ENCODE measurements around the gene SPTBN1. TPM values are rescaled to one million over a fixed set of nuclear protein-coding genes. Genes with fewer than 3 reads are reported as not detected.

SPTBN1 gene
- total and polyA plus RNA-seq, 2 of the 4 experiments (the other 2 are of a cell fraction): 49.1 to 241 TPM

GRCh38 chr2:54481686-54482085 lies 25.6 kb downstream of the SPTBN1 start:
- Histone ChIP-seq H2BK20ac (ENCODE audit: low read depth, low read length) (no peak overlapping the region), H3K4ac (ENCODE audit: low read depth, low read length) (no peak overlapping the region), H4K91ac (ENCODE audit: insufficient read depth, low read depth, low read length) (no peak overlapping the region), H3K4me3 (ENCODE audit: insufficient read depth, low read depth, low read length) (no peak overlapping the region), H2AK9ac (replicated peaks; ENCODE audit: low read depth, low read length, poor library complexity) (no peak overlapping the region), H2BK5ac (ENCODE audit: low read depth, low read length, poor library complexity, severe bottlenecking) (no peak overlapping the region), H3K14ac (replicated peaks; ENCODE audit: low read depth, low read length) (no peak overlapping the region), H3K36me3 (ENCODE audit: control insufficient read depth, insufficient read depth, low read length) (no peaks in the 10 kb centered on the region), H4K20me1 (ENCODE audit: insufficient read depth, low read length) (peaks cover 51% of the 10 kb centered on the region), H3K79me1 (ENCODE audit: low read depth in 1 of 2, low read length in 2 of 2) (peaks cover 18 to 73% of the 10 kb centered on the region in 2 experiments), H4K5ac (ENCODE audit: low read depth, low read length) (no peak overlapping the region), H2BK120ac (ENCODE audit: low read depth, low read length) (no peak overlapping the region), H3K23ac (ENCODE audit: low read depth, low read length) (no peak overlapping the region), H3K9ac (ENCODE audit: low read depth, low read length) (no peak overlapping the region), H3K56ac (ENCODE audit: extremely low read depth, insufficient read depth, low read length) (no peak overlapping the region), H3K18ac (ENCODE audit: low read depth, low read length) (no peak overlapping the region), H2AFZ (replicated peaks; ENCODE audit: low read length, poor library complexity) (no peak overlapping the region), H4K8ac (ENCODE audit: low read depth in 2 of 2, low read length in 2 of 2) (no peak overlapping the region), H3K9me1 (ENCODE audit: insufficient read depth, low read length) (peaks cover 25% of the 10 kb centered on the region), H3K27me3 (ENCODE audit: control insufficient read depth, insufficient read depth, low read length) (no peaks in the 10 kb centered on the region), H2AK5ac (ENCODE audit: low read depth, low read length) (no peak overlapping the region), H3K4me2 (ENCODE audit: low read depth, low read length) (no peak overlapping the region), H3K4me1 (ENCODE audit: control insufficient read depth, insufficient read depth, low read length) (peaks cover 20% of the 10 kb centered on the region), H3K27ac (ENCODE audit: insufficient read depth, low read length) (no peak overlapping the region), H2BK15ac (ENCODE audit: low read depth, low read length) (no peak overlapping the region), H3K9me3 (ENCODE audit: control insufficient read depth, insufficient read depth, low read length) (no peaks in the 10 kb centered on the region)
- dilution Hi-C loops (cut with HindIII; ENCODE audit: low sequenced_read_pairs, unreplicated experiment) (no loop called here), intact Hi-C loops (cut with micrococcal nuclease) (loop anchor here (1.0 kb wide), 1 partner anchor 9 kb away; no protein-coding TSS in a partner anchor), in situ Hi-C loops (cut with MboI; ENCODE audit: low sequenced_read_pairs) (no loop called here)
- POLR2A ChIA-PET (ENCODE audit: unreplicated experiment): interaction anchor here (0.6 kb wide), 1 partner anchor 9 kb away, joined by 4 read pairs; no protein-coding TSS in a partner anchor
- DNase-seq: no peak
- TF ChIP-seq ELK1 (IDR thresholded peaks at IDR 0.05; ENCODE audit: borderline replicate concordance, low read depth, low read length): no peak
- TF ChIP-seq CEBPB (IDR thresholded peaks at IDR 0.05; ENCODE audit: low read depth, low read length): no peak
- no peak for TF ChIP-seq CHD1 (IDR thresholded peaks at IDR 0.05; ENCODE audit: low read depth, low read length)
- TF ChIP-seq, protein P1, sequence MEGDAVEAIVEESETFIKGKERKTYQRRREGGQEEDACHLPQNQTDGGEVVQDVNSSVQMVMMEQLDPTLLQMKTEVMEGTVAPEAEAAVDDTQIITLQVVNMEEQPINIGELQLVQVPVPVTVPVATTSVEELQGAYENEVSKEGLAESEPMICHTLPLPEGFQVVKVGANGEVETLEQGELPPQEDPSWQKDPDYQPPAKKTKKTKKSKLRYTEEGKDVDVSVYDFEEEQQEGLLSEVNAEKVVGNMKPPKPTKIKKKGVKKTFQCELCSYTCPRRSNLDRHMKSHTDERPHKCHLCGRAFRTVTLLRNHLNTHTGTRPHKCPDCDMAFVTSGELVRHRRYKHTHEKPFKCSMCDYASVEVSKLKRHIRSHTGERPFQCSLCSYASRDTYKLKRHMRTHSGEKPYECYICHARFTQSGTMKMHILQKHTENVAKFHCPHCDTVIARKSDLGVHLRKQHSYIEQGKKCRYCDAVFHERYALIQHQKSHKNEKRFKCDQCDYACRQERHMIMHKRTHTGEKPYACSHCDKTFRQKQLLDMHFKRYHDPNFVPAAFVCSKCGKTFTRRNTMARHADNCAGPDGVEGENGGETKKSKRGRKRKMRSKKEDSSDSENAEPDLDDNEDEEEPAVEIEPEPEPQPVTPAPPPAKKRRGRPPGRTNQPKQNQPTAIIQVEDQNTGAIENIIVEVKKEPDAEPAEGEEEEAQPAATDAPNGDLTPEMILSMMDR (conservative IDR thresholded peaks at IDR 0.05; ENCODE audit: low read depth, low read length): no peak
- no peak for TF ChIP-seq MXI1 (IDR thresholded peaks at IDR 0.05; ENCODE audit: borderline replicate concordance, low read depth, low read length)
- no peak for TF ChIP-seq USF2 (IDR thresholded peaks at IDR 0.05; ENCODE audit: low read depth, low read length)
- TF ChIP-seq FOS (IDR thresholded peaks at IDR 0.05; ENCODE audit: low read depth, low read length): no peak
- CTCF ChIA-PET: interaction anchor here (0.8 to 1.4 kb wide), 2 partner anchors 11 to 375 kb away, joined by 3 read pairs; no protein-coding TSS in a partner anchor
- WGBS, 2 experiments (ENCODE audit: extremely low coverage in 2 of 2, insufficient read length in 1 of 2): no CpG with 5 or more reads among the region's 3 CpGs
- ATAC-seq (ENCODE audit: low read depth): no peak
- BruUV-seq (replicated peaks): no TSS peak

Data from IMR-90 (cell line).